Smooth muscle cell (in vitro differentiated cells): ENCODE measurements around the gene LIN54. TPM values are rescaled to one million over a fixed set of nuclear protein-coding genes. Genes with fewer than 3 reads are reported as not detected.
"Not testable (repeated sequence)": the region's sequence is repeated elsewhere in the genome, so short reads cannot be mapped to it uniquely, and the experiment has no call there.

Experiments
- DNase-seq: peaks from one replicate; lab custom pipeline; 2025; ENCODE audit not compliant: unreplicated experiment; lab: John Stamatoyannopoulos, UW
- H2AFZ ChIP-seq: fragments of 200-600 bp; sonication (generic); 2 replicates; pipeline ENCODE4 v1.6.0; 2016; ENCODE audit warnings: antibody characterized with exemption, low read depth, mild to moderate bottlenecking
- H3F3A ChIP-seq: fragments of 200-600 bp; sonication (generic); 2 replicates; pipeline ENCODE4 v1.6.0; 2017; ENCODE audit warnings: antibody characterized with exemption, low read depth
- H3K27ac ChIP-seq: fragments of 200-600 bp; sonication (generic); 2 replicates; pipeline ENCODE4 v1.5.1; 2016; ENCODE audit warnings: low read depth, mild to moderate bottlenecking
- H3K27me3 ChIP-seq: fragments of 200-600 bp; sonication (generic); 2 replicates; pipeline ENCODE4 v1.6.1; 2016; ENCODE audit warnings: low read depth, mild to moderate bottlenecking
- H3K36me3 ChIP-seq: fragments of 200-600 bp; sonication (generic); 2 replicates; pipeline ENCODE4 v1.5.1; 2016; ENCODE audit warnings: low read depth
- H3K4me1 ChIP-seq: fragments of 200-600 bp; sonication (generic); 2 replicates; pipeline ENCODE4 v1.5.1; 2016; ENCODE audit warnings: low read depth
- H3K4me2 ChIP-seq: fragments of 200-600 bp; sonication (generic); 2 replicates; pipeline ENCODE4 v1.6.0; 2016; ENCODE audit warnings: mild to moderate bottlenecking
- H3K4me3 ChIP-seq: fragments of 200-600 bp; sonication (generic); 2 replicates; pipeline ENCODE4 v1.5.1; 2016; ENCODE audit warnings: mild to moderate bottlenecking
- H3K79me2 ChIP-seq: fragments of 200-600 bp; sonication (generic); 2 replicates; pipeline ENCODE4 v1.6.0; 2016; ENCODE audit warnings: low read depth, mild to moderate bottlenecking
- H3K9ac ChIP-seq: fragments of 200-600 bp; sonication (generic); 2 replicates; pipeline ENCODE4 v1.6.0; 2016; ENCODE audit warnings: low read depth
- H3K9me3 ChIP-seq: fragments of 200-600 bp; sonication (generic); replicated peaks from 2 replicates; pipeline ENCODE4 v1.5.1; 2016; ENCODE audit warnings: low read depth
- H4K20me1 ChIP-seq: fragments of 200-600 bp; sonication (generic); 2 replicates; pipeline ENCODE4 v1.6.0; 2016; ENCODE audit warnings: low read depth
- WGBS: methylation state at CpG from one replicate; pipeline ENCODE4 v1.1.7; 2016; ENCODE audit warnings: low lambda C conversion rate; 5-methylcytosine and 5-hydroxymethylcytosine counted together
- polyA plus RNA-seq: library from polyadenylated mRNA; unstranded; fragments of >200 nt; fragmentation: Nextera tagmentation; extraction: Ambion mirVana; gene quantifications from 2 replicates; pipeline ENCODE4 v1.2.1, GENCODE V29; 2016
- total RNA-seq: library from RNA; depleted of rRNA; stranded (reverse); fragments of >200 nt; gene quantifications from 2 replicates; pipeline ENCODE4 v1.2.3, GENCODE V29; 2014
- TF ChIP-seq, protein P1 (sequence below): fragments of 200-600 bp; sonication (generic); IDR thresholded peaks from 2 replicates; pipeline ENCODE4 v1.5.1; 2017; ENCODE audit warnings: borderline replicate concordance, mild to moderate bottlenecking, antibody characterized with exemption; ENCODE audit not compliant: insufficient read depth, poor library complexity, severe bottlenecking

Gene LIN54
- 24.1 and 25.1 TPM in 2 replicates for total RNA-seq
- 3.9 and 5.0 TPM in 2 replicates for polyA plus RNA-seq

DNA sequence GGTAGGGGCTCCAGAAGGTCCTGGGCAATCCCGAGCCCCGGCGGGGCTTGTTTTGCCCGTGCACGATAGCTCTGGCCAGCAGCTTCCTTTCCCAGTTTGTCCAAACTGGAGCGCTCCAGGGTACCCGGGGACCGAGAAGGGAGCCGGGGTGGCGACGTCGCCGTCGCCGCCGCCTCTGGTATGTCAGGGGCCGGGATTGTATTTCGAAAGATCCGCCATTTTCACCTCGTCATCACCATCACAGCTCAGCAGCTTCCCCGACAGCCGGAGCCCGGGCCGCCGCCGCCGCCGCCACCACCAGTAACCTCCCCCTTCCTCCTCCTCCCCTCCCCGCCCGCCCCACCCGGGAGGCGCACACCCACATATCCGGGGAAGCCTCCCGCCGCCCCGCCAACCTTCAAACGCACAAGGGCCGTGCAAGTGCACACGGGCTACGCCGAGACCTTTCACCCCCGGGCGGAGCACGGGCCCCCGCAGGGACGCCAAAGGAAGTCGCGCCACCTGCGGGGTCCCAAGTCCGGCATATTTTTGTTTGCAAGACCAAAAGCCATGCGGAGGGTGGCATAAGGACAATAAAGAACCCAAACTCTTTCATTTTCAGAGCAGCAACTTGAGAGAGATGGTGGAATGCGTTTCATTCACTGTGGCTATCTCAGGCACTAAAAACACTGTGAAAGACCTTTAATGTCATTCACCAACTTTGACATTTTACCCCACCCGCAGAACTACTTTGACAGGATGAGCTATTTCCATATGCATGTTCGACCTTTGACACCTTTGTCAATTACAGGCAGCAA lies at the start of gene LIN54:
TSS of gene LIN54 (minus strand) at position 302 of the 797 bp plus-strand sequence. CDS start 25,979 bp downstream, outside the sequence.
- 1% methylated on average over 35 of the region's 54 CpGs for WGBS
- peaks cover 43% of the 10 kb centered on the region for H3K79me2 ChIP-seq
- TF ChIP-seq, protein P1, sequence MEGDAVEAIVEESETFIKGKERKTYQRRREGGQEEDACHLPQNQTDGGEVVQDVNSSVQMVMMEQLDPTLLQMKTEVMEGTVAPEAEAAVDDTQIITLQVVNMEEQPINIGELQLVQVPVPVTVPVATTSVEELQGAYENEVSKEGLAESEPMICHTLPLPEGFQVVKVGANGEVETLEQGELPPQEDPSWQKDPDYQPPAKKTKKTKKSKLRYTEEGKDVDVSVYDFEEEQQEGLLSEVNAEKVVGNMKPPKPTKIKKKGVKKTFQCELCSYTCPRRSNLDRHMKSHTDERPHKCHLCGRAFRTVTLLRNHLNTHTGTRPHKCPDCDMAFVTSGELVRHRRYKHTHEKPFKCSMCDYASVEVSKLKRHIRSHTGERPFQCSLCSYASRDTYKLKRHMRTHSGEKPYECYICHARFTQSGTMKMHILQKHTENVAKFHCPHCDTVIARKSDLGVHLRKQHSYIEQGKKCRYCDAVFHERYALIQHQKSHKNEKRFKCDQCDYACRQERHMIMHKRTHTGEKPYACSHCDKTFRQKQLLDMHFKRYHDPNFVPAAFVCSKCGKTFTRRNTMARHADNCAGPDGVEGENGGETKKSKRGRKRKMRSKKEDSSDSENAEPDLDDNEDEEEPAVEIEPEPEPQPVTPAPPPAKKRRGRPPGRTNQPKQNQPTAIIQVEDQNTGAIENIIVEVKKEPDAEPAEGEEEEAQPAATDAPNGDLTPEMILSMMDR: no peak
- no peaks in the 10 kb centered on the region for H3K9me3 ChIP-seq
- H4K20me1 ChIP-seq: peaks cover 3% of the 10 kb centered on the region
- peak; percentile 53 for DNase-seq
- H3K36me3 ChIP-seq: no peaks in the 10 kb centered on the region
- H3K4me3 ChIP-seq: peak within 1 kb of the TSS; percentile 98
- peak within 1 kb of the TSS; percentile 99 for H2AFZ ChIP-seq
- no peaks in the 10 kb centered on the region for H3K27me3 ChIP-seq
- H3K9ac ChIP-seq: peak within 1 kb of the TSS; percentile 98
- peak within 1 kb of the TSS; percentile 99 for H3K4me2 ChIP-seq
- H3K27ac ChIP-seq: peak within 1 kb of the TSS; percentile 98
- peaks cover 26% of the 10 kb centered on the region for H3K4me1 ChIP-seq
- H3F3A ChIP-seq: peaks cover 11% of the 10 kb centered on the region

- peaks cover under 1% of the 10 kb centered on the region for H3K79me2 ChIP-seq
- no peaks in the 10 kb centered on the region for H3K9me3 ChIP-seq
- TF ChIP-seq, protein P1: peak; percentile 20
- H3K27me3 ChIP-seq: no peaks in the 10 kb centered on the region
- H3F3A ChIP-seq: no peaks in the 10 kb centered on the region
- no peak for DNase-seq
- peaks cover under 1% of the 10 kb centered on the region for H4K20me1 ChIP-seq
- H3K9ac ChIP-seq: no peak overlapping the region
- H3K4me3 ChIP-seq: no peak overlapping the region
- no peak overlapping the region for H3K27ac ChIP-seq
- no peak overlapping the region for H2AFZ ChIP-seq
- no peaks in the 10 kb centered on the region for H3K4me1 ChIP-seq
- peaks cover 13% of the 10 kb centered on the region for H3K36me3 ChIP-seq
- no peak overlapping the region for H3K4me2 ChIP-seq
Observed at GRCh38 chr4:83054928-83055327, 44.3 kb upstream of the LIN54 start.

DNA sequence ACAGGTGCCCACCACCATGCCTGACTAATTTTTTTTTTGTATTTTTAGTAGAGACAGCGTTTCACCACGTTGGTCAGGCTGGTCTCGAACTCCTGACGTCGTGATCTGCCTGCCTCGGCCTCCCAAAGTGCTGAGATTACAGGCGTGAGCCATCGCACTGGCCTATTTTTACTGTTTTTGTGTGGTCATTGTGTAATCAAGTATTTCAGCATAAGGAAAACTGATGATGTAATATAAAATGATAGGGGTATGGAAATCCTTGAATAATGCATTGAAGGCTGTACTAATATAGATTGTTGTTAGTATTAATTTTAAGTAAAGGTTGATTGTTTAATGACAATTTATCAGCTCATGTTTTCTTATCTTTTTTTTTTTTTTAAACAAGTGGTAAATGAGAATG lies 38.2 kb upstream of the LIN54 start:
- not testable (repeated sequence) for H3K4me1 ChIP-seq, H2AFZ ChIP-seq, H3K27me3 ChIP-seq, H3K4me3 ChIP-seq, H3K27ac ChIP-seq, DNase-seq, H3F3A ChIP-seq, H3K9ac ChIP-seq, H3K9me3 ChIP-seq, H3K4me2 ChIP-seq
- 98% methylated on average over 8 of the region's 8 CpGs for WGBS
- peaks cover 23% of the 10 kb centered on the region for H4K20me1 ChIP-seq
- H3K36me3 ChIP-seq: peaks cover 18% of the 10 kb centered on the region
- peaks cover 43% of the 10 kb centered on the region for H3K79me2 ChIP-seq

DNA sequence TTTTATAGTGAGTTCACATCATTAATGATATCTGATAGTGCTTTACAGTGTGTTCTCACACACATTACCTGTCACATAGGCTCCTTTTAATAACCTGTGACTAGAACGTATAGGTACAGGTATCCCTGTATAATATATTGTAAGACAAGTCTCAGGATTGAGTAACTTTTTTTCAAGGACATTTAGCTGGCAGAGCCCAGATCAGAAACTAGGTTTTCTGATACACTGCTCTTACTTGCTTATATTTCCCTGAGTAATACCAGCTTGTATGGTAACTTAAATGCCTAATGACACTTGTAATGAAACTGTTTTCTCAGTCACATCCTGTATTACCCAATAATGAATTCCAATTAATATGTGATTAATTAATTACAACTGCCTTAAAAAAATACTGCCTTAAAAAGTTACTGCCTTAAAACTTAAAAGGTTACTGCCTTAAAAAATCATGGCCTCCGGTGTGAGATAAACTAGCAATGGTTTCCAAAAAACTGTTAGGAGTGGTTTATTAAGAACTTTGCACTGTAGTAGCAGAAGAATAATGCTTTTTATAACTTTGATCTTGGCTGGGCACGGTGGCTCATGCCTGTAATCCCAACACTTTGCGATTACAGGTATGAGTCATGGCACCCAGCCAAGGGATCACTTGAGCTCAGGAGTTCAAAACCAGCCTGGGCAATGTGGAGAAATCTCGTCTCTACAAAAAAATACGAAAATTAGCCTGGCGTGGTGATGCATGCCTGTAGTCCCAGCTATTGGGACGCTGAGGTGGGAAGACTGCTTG lies 36.3 kb upstream of the LIN54 start:
- H3K4me3 ChIP-seq: no peak overlapping the region
- no peaks in the 10 kb centered on the region for H3K9me3 ChIP-seq
- no peaks in the 10 kb centered on the region for H3F3A ChIP-seq
- DNase-seq: no peak
- TF ChIP-seq, protein P1: no peak
- peaks cover 41% of the 10 kb centered on the region for H4K20me1 ChIP-seq
- H3K27me3 ChIP-seq: no peaks in the 10 kb centered on the region
- H3K79me2 ChIP-seq: peaks cover 61% of the 10 kb centered on the region
- no peak overlapping the region for H3K9ac ChIP-seq
- peaks cover 14% of the 10 kb centered on the region for H3K36me3 ChIP-seq
- WGBS: 95% methylated on average over 8 of the region's 8 CpGs
- H3K4me2 ChIP-seq: no peak overlapping the region
- no peak overlapping the region for H3K27ac ChIP-seq
- no peak overlapping the region for H2AFZ ChIP-seq
- H3K4me1 ChIP-seq: no peaks in the 10 kb centered on the region
